Stimulated activated memory B cell treated with anti-CD40 and anti-IgM and Interleukin-4, amounts not matched to agents 10 μg/mL and 1 μg/mL and 100 μg/mL, for 72 hours (primary cell): Measurements from ENCODE around the gene MMP13.
"Not testable (repeated sequence)": the region's sequence is repeated elsewhere in the genome, so short reads cannot be mapped to it uniquely, and the experiment has no call there.

ENCODE experiments used
- ATAC-seq: fragments of 150-1000 bp; cut with Tn5 transposase; 2 replicates; pipeline ENCODE4 v1.10.0; 2021
- H3K27ac Mint-ChIP-seq: one replicate; pipeline ENCODE4 v1.8.0; 2022; ENCODE audit warnings: mild to moderate bottlenecking, mixed read lengths
- H3K27me3 Mint-ChIP-seq: one replicate; pipeline ENCODE4 v1.8.0; 2022; ENCODE audit warnings: mixed read lengths
- H3K36me3 Mint-ChIP-seq: one replicate; pipeline ENCODE4 v1.8.0; 2022; ENCODE audit warnings: mixed read lengths
- H3K4me1 Mint-ChIP-seq: one replicate; pipeline ENCODE4 v1.8.0; 2022; ENCODE audit warnings: mixed read lengths
- H3K4me3 Mint-ChIP-seq: one replicate; pipeline ENCODE4 v1.8.0; 2022; ENCODE audit warnings: mild to moderate bottlenecking, moderate library complexity, mixed read lengths
- H3K9me3 Mint-ChIP-seq: one replicate; pipeline ENCODE4 v1.8.0; 2022; ENCODE audit warnings: mixed read lengths

MMP13 gene

DNA sequence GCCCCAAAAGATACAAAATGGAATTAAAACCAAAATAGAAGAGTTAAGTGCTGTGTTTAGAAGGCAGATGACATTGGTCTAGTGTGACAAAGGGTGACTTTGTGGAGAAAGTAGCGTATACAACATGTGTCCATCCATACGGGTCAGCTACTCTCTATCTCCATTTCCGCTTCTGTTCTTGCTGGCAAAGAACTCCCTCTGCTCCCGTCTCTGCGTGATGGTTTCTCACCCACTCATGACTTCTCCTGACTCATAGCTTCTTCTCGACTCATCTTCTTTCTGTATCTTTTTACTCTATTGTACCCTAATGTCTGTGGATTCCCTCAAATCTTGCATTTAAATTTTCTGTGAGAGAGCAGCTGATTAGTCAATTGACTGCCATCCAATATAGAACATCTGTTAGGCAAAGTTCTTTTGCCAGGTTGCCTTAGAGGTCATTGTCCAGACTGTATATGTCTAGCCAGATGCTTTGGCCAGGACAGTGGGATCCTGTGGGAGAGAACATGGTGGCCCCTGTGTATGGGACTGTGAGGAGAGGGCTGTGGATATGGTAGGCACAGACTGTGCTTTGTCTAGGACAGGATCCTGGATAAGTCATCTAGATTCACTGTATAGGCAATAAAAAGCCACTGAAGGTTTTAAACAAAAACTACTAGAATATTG, 28.4 kb downstream of the MMP13 start:
- no peaks in the 10 kb centered on the region for H3K4me1 Mint-ChIP-seq
- no peak for ATAC-seq
- no peaks in the 10 kb centered on the region for H3K27me3 Mint-ChIP-seq
- H3K9me3 Mint-ChIP-seq: no peaks in the 10 kb centered on the region
- H3K27ac Mint-ChIP-seq: no peak overlapping the region
- no peak overlapping the region for H3K4me3 Mint-ChIP-seq
- no peaks in the 10 kb centered on the region for H3K36me3 Mint-ChIP-seq

DNA sequence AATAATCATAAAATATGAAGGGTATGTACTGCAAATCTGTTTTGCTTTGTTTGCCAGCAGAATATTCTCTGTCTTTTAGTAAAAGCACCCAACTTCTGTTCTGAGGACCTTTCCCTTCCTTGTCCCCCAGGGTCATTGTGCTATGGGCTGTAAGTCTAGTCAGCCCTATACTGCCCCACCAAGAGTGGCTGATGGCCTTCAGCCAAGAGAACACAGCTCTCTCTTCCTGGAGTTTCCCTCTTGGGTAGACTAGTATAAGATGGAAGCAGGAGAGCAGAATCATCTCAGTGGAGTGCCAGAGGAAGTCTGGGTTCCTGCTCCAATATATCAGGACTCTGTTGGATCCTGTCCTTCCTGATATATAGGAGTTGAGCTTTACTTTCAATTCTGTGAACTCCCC, 29.0 kb downstream of the MMP13 start:
- no peak overlapping the region for H3K4me3 Mint-ChIP-seq
- no peaks in the 10 kb centered on the region for H3K4me1 Mint-ChIP-seq
- H3K9me3 Mint-ChIP-seq: no peaks in the 10 kb centered on the region
- H3K36me3 Mint-ChIP-seq: no peaks in the 10 kb centered on the region
- no peak overlapping the region for H3K27ac Mint-ChIP-seq
- no peaks in the 10 kb centered on the region for H3K27me3 Mint-ChIP-seq
- ATAC-seq: no peak

DNA sequence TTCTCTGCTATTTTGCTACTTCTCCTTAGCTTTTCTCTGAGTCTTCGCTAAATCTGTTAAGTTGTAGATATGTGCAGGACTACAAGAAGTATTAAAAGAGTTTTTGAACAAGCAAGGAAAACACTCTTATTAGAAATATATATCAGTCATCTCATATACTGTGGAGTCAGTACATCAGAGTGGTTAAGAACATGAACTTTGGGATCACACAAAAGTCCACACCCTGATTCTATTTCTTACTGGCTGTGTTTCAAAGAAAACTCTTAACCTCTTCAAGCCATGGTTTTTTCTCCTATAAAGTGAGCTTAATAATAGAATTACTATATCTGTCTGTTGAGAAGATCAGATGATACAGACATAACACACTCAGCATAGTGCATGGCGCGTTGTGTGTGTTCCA, 29.5 kb downstream of the MMP13 start:
- Mint-ChIP-seq H3K27me3 (no peaks in the 10 kb centered on the region), H3K36me3 (no peaks in the 10 kb centered on the region), H3K27ac (no peak overlapping the region), H3K4me1 (no peaks in the 10 kb centered on the region), H3K4me3 (no peak overlapping the region), H3K9me3 (no peaks in the 10 kb centered on the region)
- no peak for ATAC-seq

DNA sequence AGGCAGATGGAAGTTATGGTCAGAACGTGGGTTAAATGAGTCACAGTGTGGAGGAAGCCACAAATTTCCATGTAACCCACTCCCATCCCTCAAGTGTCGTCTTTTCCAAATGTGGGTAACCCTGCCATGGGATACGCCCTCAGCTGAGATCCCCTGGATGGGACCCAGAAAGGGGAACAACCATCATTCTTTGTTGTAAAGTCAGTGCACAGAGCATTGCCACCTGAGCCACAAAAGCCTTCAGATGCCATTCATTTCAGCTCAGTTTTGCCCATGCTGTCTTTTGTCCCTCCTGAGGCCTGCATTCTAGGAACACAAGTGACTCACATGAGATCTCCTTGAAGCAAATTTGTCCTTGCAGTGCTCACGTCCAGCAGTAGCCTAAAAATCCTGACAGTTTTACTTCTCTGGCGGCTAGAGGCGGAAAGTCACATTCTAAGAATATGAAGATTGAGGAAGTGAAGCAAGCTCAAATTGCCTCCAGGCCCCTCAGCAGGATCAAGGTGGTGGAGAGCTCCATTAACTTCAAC, 30.6 kb downstream of the MMP13 start:
- no peaks in the 10 kb centered on the region for H3K36me3 Mint-ChIP-seq
- no peak overlapping the region for H3K27ac Mint-ChIP-seq
- no peaks in the 10 kb centered on the region for H3K9me3 Mint-ChIP-seq
- ATAC-seq: no peak
- no peak overlapping the region for H3K4me3 Mint-ChIP-seq
- no peaks in the 10 kb centered on the region for H3K27me3 Mint-ChIP-seq
- H3K4me1 Mint-ChIP-seq: peaks cover 8% of the 10 kb centered on the region

DNA sequence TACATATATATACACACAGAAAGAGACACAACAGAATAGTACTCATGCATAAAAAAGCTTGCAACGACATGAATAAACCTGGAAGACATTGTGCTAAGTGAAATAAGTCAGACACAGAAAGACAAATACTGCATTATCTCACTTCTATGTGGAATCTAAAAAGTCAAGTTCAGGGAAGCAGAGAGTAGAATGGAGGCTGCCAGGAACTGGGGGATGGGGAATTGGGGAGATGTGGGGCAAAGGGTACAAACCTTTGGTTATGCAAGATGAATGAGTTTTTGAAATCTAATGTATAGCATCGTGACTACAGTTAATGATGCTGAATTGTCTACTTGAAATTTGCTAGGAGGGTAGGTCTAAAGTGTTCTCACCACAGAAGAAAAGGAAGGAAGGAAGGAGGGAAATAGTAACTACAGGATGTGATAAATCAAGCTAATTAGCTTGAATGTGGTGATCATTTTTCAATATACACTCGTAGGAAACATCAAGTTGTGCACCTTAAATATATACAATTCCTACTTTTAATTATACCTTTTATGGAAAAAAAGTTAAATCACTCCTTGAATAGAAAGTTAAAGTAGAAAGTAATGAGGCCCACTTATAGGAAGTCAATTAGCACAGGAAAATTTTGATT, 33.8 kb downstream of the MMP13 start:
- Mint-ChIP-seq H3K36me3 (no peaks in the 10 kb centered on the region), H3K9me3 (peaks cover 3% of the 10 kb centered on the region), H3K4me1 (peaks cover 12% of the 10 kb centered on the region), H3K27me3 (peaks cover 5% of the 10 kb centered on the region), H3K4me3 (no peak overlapping the region), H3K27ac (no peak overlapping the region)
- no peak for ATAC-seq

DNA sequence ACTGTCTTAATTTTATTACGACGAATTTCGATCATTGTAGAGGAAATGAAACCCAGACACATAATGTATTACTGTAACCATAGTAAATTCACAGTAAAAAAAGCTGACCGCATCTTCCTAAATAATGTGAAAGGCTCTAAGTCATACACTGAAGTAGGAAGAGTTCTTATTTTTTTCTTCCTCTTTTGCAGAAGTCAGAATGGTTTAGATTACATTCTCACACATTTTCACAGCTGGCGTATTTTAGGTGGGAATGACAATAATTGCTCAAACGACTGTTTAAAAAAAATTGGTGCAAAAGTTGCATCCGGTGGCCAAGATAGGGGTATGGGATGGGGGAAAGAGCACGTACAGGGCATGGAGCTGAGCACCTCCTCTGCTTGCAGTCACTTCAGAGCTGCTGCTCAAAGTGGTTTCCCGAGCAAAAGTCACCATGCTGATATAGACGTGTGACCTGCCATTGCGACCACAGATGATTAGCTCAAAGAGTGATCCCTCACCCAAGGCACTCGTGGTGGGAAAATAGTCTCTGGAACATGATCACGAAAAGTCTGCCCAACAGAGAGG, 35.3 kb downstream of the MMP13 start:
- peaks cover 12% of the 10 kb centered on the region for H3K4me1 Mint-ChIP-seq
- H3K27ac Mint-ChIP-seq: no peak overlapping the region
- ATAC-seq: peak; percentile 79
- H3K36me3 Mint-ChIP-seq: no peaks in the 10 kb centered on the region
- H3K4me3 Mint-ChIP-seq: no peak overlapping the region
- H3K27me3 Mint-ChIP-seq: peaks cover 8% of the 10 kb centered on the region
- peaks cover 3% of the 10 kb centered on the region for H3K9me3 Mint-ChIP-seq

DNA sequence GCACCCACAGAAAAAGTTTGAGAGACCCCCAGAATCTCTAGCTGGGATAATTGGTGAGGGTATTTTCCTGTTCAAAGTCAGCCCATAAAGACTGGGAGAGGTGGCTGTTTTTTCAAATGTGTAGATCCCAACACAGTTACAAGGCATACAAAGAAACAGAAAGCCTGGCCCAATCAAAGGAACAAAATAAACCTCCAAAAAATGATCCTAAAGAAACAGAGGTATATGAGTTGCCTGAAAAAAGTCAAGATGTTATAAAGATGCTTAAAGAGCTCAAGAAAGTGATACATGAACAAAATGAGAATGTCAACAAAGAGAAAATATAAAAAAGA, 40.5 kb downstream of the MMP13 start:
- H3K9me3 Mint-ChIP-seq: peaks cover 3% of the 10 kb centered on the region
- peaks cover 8% of the 10 kb centered on the region for H3K27me3 Mint-ChIP-seq
- H3K27ac Mint-ChIP-seq: no peak overlapping the region
- no peak overlapping the region for H3K4me3 Mint-ChIP-seq
- H3K36me3 Mint-ChIP-seq: no peaks in the 10 kb centered on the region
- no peak for ATAC-seq
- H3K4me1 Mint-ChIP-seq: peaks cover 5% of the 10 kb centered on the region

DNA sequence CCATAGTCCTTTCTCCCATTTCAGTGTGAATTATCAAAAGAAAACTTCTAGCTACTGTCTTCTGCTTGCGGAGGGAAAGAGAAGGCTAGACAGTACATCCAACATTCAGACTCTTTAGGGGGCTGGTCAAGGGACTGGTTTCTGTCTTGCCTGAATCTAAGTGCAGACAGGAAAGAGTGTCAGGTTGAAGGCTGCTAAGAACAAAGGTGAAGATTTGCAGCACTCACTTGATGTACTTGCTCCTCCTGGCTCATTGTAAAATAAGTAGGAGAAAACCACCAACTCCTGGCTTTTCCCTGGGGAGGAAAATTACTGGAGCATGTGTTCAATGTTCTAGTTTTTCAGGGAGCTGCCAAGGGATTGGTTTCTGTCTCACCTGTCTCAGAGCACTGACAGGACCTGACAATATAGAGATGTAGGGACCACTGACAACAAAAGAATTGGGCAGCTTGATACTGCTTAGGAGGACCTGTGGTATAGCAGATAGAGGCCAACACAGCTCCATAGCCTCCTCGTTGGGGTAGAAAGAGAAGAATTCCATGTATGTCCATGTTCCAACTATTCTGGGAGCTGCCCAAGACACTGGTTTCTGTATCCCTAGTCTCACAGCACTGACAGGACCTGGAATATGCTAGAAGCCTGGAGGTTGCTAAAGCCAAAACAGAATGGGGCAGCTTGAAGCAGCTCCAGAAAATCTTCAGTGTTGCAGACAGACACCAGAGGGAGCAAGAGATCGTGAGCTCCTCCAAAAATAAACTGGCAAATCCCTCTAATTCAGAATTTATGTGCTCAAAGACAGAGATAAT, 41.1 kb downstream of the MMP13 start:
- no peak overlapping the region for H3K4me3 Mint-ChIP-seq

DNA sequence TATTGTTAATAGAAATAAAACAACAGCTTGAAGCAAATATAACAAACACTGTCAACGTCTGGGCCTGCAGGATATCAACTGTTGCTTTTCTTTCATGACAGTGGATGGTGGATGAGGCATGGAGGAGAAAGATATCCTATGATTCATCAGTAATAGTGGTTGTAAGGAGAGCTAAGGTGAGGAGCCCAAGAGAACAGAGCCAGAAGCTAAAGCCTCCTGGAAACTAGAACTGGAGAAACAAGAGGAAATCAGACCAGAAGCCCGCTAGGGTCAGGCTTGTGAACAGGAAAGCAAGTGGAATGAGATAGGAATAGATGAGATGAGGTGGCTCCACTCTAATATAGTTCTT, 43.1 kb downstream of the MMP13 start:
- H3K9me3 Mint-ChIP-seq: no peaks in the 10 kb centered on the region
- H3K36me3 Mint-ChIP-seq: no peaks in the 10 kb centered on the region
- H3K4me3 Mint-ChIP-seq: no peak overlapping the region
- no peak overlapping the region for H3K27ac Mint-ChIP-seq
- H3K4me1 Mint-ChIP-seq: no peaks in the 10 kb centered on the region
- peaks cover 27% of the 10 kb centered on the region for H3K27me3 Mint-ChIP-seq
- ATAC-seq: no peak

More for the DNA sequence above, 41.1 kb downstream of the MMP13 start:
- H3K27me3 Mint-ChIP-seq: peaks cover 11% of the 10 kb centered on the region
- peaks cover 3% of the 10 kb centered on the region for H3K9me3 Mint-ChIP-seq
- ATAC-seq: no peak
- no peaks in the 10 kb centered on the region for H3K4me1 Mint-ChIP-seq
- no peaks in the 10 kb centered on the region for H3K36me3 Mint-ChIP-seq
- no peak overlapping the region for H3K27ac Mint-ChIP-seq

DNA sequence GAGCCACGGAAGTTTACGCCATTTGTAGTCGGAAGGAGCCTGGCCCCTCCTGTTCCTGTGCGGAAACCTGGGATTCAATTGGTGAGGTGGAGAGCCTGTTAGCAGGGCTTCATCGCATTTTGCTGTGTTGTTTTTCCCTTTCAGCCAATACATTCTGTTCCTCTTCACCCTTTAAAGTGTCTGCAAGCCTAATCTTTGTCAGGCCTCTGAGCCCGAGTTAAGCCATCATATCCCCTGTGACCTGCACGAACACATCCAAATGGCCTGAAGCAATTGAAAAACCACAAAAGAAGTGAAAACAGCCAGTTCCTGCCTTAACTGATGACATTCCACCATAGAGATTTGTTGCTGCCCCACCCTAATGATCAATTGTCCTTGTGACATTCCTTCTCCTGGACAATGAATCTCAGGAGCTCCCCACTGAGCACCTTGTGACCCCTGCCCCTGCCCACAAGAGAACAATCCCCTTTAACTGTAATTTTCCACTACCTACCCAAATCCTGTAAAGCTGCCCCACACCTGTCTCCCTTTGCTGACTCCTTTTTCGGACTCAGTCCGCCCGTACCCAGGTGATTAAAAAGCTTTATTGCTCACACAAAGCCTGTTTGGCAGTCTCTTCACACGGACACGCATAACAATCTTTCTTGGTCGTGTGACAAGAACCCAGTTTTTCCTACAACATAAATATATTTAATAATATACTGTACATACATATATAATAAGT, 43.6 kb downstream of the MMP13 start:
- peaks cover 24% of the 10 kb centered on the region for H3K27me3 Mint-ChIP-seq
- ATAC-seq: no peak
- H3K4me1 Mint-ChIP-seq: no peaks in the 10 kb centered on the region
- no peaks in the 10 kb centered on the region for H3K9me3 Mint-ChIP-seq
- H3K36me3 Mint-ChIP-seq: no peaks in the 10 kb centered on the region
- no peak overlapping the region for H3K27ac Mint-ChIP-seq
- H3K4me3 Mint-ChIP-seq: no peak overlapping the region

DNA sequence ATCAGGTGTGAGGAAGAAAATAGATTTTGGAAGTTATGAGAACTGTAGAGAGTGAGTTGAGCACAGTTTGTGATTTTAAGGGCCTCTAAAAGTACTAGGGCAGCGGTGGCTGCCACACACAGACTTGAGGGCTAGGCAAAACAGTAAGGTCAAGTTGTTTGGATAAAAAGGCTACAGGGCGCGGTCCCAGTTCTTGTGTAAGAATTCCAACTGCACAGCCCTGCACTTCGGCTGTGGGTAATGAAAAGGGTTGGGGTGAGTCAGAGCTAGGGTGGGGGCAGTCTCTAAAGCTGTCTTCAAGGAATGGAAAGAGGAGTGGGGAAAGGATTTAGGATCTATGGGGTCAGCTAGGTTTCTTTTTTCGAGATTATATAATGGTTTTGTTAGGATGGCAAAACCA, 49.7 kb downstream of the MMP13 start:
- H3K4me3 Mint-ChIP-seq: not testable (repeated sequence)

DNA sequence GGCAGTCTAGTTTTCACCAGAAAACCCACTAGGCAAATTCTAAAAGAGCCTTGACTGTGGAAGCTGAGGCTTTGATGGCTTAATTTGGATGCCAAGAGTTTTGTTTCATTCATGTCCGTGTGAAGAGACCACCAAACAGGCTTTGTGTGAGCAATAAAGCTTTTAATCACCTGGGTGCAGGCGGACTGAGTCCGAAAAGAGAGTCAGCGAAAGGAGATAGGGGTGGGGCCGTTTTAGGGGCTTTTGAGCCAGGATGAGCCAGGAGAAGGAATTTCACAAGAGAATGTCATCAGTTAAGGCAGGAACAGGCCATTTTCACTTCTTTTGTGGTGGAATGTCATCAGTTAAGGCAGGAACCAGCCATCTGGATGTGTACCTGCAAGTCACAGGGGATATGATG, 51.6 kb downstream of the MMP13 start:
- H3K27me3 Mint-ChIP-seq: peaks cover 20% of the 10 kb centered on the region
- H3K27ac Mint-ChIP-seq, H3K4me3 Mint-ChIP-seq, H3K36me3 Mint-ChIP-seq, H3K4me1 Mint-ChIP-seq, H3K9me3 Mint-ChIP-seq, ATAC-seq: not testable (repeated sequence)

More for the DNA sequence above, 49.7 kb downstream of the MMP13 start:
- H3K27ac Mint-ChIP-seq, H3K9me3 Mint-ChIP-seq, H3K4me1 Mint-ChIP-seq, H3K36me3 Mint-ChIP-seq, ATAC-seq: not testable (repeated sequence)
- peaks cover 18% of the 10 kb centered on the region for H3K27me3 Mint-ChIP-seq

DNA sequence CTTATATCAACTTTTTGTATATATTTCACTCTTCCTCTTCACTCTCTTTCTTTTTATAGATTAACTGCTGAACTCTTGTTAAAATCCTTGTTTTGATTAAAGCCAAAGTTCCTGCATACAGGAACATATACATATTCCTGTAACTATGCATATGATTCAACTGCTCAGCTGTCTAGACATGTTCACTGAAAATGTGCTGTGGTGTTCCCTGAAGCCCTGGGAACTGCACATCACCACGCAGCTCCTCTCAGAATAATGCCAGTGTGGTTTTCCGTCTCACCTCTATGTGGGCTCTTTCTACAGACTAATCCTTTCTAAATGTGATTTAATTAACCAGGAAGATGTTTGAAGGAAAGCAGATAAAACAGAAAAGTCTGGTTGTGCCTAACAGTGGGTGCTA, 55.2 kb downstream of the MMP13 start:
- Mint-ChIP-seq H3K36me3 (no peaks in the 10 kb centered on the region), H3K4me3 (no peak overlapping the region), H3K27ac (no peak overlapping the region), H3K27me3 (peaks cover 9% of the 10 kb centered on the region), H3K4me1 (no peaks in the 10 kb centered on the region), H3K9me3 (peaks cover 3% of the 10 kb centered on the region)
- ATAC-seq: no peak
